Adrenal gland (tissue), 5 donors: Measurements from ENCODE around the gene OPN1MW2.
"Not testable (repeated sequence)": the region's sequence is repeated elsewhere in the genome, so short reads cannot be mapped to it uniquely, and the experiment has no call there.

ENCODE experiments used
- CTCF ChIP-seq, 6 experiments: fragments of 450-650 bp in 4 of 6; fragments of 200-600 bp in 2 of 6; sonication (generic) in 1 of 6; IDR thresholded peaks; 1 replicate in 5 of 6; 2 replicates in 1 of 6; pipeline versions ENCODE4 v1.5.1 to v1.8.0; 2016 to 2021; ENCODE audit warnings: antibody characterized with exemption in 6 of 6, mild to moderate bottlenecking in 2 of 6, moderate library complexity in 1 of 6
- POLR2A ChIP-seq, 2 donors: fragments of 450-650 bp; IDR thresholded peaks; one replicate each; pipeline ENCODE4 v1.6.1; 2017; ENCODE audit warnings: antibody characterized with exemption in 2 of 2, mild to moderate bottlenecking in 2 of 2, moderate library complexity in 1 of 2
- donor health status: DM: no; HTN: no; CAD: no.

- not testable (repeated sequence) for TF ChIP-seq CTCF, POLR2A (IDR thresholded peaks at IDR 0.05)
These were observed 28.5 kb downstream of the OPN1MW2 start for GRCh38 chrX:154248076-154248475.
